AG04450 (cell line): ENCODE measurements around the gene ATP23. TPM values are rescaled to one million over a fixed set of nuclear protein-coding genes. Genes with fewer than 3 reads are reported as not detected.

Source experiments
- CTCF ChIA-PET: fragments of 300-600, 350-600 bp; formaldehyde crosslinking; extraction: SDS; loops from one replicate; lab custom pipeline; 2022; ENCODE audit warnings: antibody characterized with exemption, inconsistent platforms; lab: Charles Lee
- POLR2A ChIA-PET: fragments of 350-600 bp; formaldehyde crosslinking; extraction: SDS; loops from one replicate; lab custom pipeline; 2021; ENCODE audit warnings: antibody characterized with exemption, inconsistent platforms; lab: Yijun Ruan, JAX
- DNase-seq: peaks from one replicate; pipeline ENCODE4 v3.0.0-alpha.2; 2011; ENCODE audit warnings: low read depth, low spot score
- H3K27ac ChIP-seq: one replicate; pipeline ENCODE4 v1.5.1; 2012; ENCODE audit warnings: low read depth, low read length, control low read depth
- H3K27me3 ChIP-seq: one replicate; pipeline ENCODE4 v1.6.0; 2012; ENCODE audit warnings: low read length; ENCODE audit not compliant: control insufficient read depth, insufficient read depth
- H3K4me3 ChIP-seq: 2 replicates; pipeline ENCODE4 v1.5.1; 2011; ENCODE audit warnings: mild to moderate bottlenecking, low read depth, low read length, control low read depth
- H3K9me3 ChIP-seq: 2 replicates; pipeline ENCODE4 v1.5.1; 2012; ENCODE audit warnings: low read length; ENCODE audit not compliant: control insufficient read depth, insufficient read depth
- CTCF ChIP-seq: IDR thresholded peaks from 2 replicates; pipeline ENCODE4 v1.5.1; 2011; ENCODE audit warnings: low read depth, low read length, control low read depth, inconsistent platforms
- polyA plus RNA-seq: library from polyadenylated mRNA; depleted of rRNA; stranded (reverse); fragments of >200 nt; gene quantifications from 2 replicates; pipeline ENCODE4 v1.2.3, GENCODE V29; 2011

The ATP23 gene
- polyA plus RNA-seq, 1 experiment, result 13.1 TPM

GRCh38 chr12:57898308-57898970 lies 42.9 kb upstream of the ATP23 start:
- Histone ChIP-seq H3K27me3 (no peaks in the 10 kb centered on the region), H3K4me3 (no peak overlapping the region), H3K27ac (peak overlapping the region; percentile 39), H3K9me3 (no peaks in the 10 kb centered on the region)
- ChIA-PET CTCF (interaction anchor here (0.7 to 1.6 kb wide), 6 partner anchors 10 to 142 kb away, joined by 3 to 5 read pairs (median 3); no protein-coding TSS in a partner anchor), POLR2A (interaction anchor here (0.8 to 7.6 kb wide), 4 partner anchors 10 to 56 kb away, joined by 3 to 63 read pairs (median 8); no protein-coding TSS in a partner anchor)
- no peak for TF ChIP-seq CTCF
- DNase-seq, result no peak

GRCh38 chr12:57899010-57899662 lies 42.2 kb upstream of the ATP23 start:
- DNase-seq, result peak; percentile 51
- POLR2A ChIA-PET, result interaction anchor here (0.8 to 7.6 kb wide), 4 partner anchors 10 to 57 kb away, joined by 3 to 63 read pairs (median 8); no protein-coding TSS in a partner anchor
- H3K27me3 ChIP-seq, result no peaks in the 10 kb centered on the region
- TF ChIP-seq CTCF, result no peak
- CTCF ChIA-PET, result interaction anchor here (0.7 to 1.6 kb wide), 6 partner anchors 10 to 143 kb away, joined by 3 to 5 read pairs (median 3); no protein-coding TSS in a partner anchor
- H3K9me3 ChIP-seq, result no peaks in the 10 kb centered on the region
- H3K4me3 ChIP-seq, result no peak overlapping the region
- H3K27ac ChIP-seq, result peak overlapping the region; percentile 92

- DNase-seq, result no peak
- ChIA-PET POLR2A (interaction anchor here (1.0 to 2.5 kb wide), 3 partner anchors 9 to 58 kb away, joined by 3 to 9 read pairs (median 4); no protein-coding TSS in a partner anchor), CTCF (interaction anchor here (0.5 to 8.2 kb wide), 9 partner anchors 51 to 177 kb away, joined by 3 to 124 read pairs (median 9); partner anchors contain the start of gene TSFM)
- Histone ChIP-seq H3K9me3 (no peaks in the 10 kb centered on the region), H3K27ac (no peak overlapping the region), H3K4me3 (no peak overlapping the region), H3K27me3 (peaks cover 6% of the 10 kb centered on the region)
- TF ChIP-seq CTCF, result no peak
Observed at GRCh38 chr12:57902478-57902969, 38.8 kb upstream of the ATP23 start.

GRCh38 chr12:57904426-57904825 lies 36.9 kb upstream of the ATP23 start:
- peaks cover 17% of the 10 kb centered on the region for H3K27me3 ChIP-seq
- H3K4me3 ChIP-seq, result no peak overlapping the region
- ChIA-PET POLR2A (no interaction called here), CTCF (interaction anchor here (0.6 to 8.2 kb wide), 24 partner anchors 9 to 148 kb away, joined by 3 to 124 read pairs (median 7); partner anchors contain the start of gene TSFM)
- no peak for TF ChIP-seq CTCF
- no peaks in the 10 kb centered on the region for H3K9me3 ChIP-seq
- H3K27ac ChIP-seq, result no peak overlapping the region
- DNase-seq, result no peak
